GM12801 (cell line): ENCODE results near the gene FLAD1.

Source experiments
- CTCF ChIP-seq: IDR thresholded peaks from one replicate; pipeline ENCODE4 v1.5.1; 2011; ENCODE audit warnings: control low read depth; ENCODE audit not compliant: insufficient read length; ENCODE audit errors: extremely low read depth

The FLAD1 gene

DNA sequence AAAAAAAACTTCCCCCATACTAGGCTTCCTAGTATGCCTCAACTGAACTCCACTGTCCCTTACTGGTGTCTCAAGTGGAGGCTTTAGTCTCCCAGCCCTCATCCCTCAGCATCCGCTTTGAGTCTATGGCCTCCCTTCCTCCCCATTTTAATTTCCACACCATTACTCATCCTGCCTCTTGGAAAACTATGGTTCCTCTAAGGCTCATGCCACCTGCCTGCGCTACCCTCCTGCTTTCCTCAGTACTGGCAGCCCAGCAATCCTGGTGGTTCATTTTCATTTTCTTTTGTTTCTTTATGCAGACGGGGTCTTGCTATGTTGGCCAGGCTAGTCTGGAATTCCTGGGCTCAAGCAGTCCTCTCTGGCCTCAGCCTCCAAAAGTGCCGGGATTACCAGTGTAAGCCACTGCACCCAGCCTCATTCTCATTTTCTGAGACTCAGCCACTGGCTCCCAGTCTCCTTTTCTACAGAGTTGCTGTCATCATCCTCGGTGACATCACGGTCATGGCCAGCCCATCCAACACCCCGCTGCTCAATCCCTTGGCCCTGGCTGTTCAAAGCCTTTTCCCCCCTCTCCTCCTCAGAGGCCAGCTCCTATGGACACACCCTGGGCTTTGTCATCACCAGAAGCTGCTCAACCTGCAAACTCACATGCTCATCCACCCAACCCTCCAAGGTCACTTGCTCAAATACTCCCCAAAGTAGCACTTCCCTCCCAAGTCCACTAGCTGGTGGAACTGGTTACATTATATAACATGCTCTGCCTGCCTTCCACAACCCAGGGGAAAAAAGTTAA, 44.3 kb upstream of the FLAD1 start:
- TF ChIP-seq CTCF: no peak

DNA sequence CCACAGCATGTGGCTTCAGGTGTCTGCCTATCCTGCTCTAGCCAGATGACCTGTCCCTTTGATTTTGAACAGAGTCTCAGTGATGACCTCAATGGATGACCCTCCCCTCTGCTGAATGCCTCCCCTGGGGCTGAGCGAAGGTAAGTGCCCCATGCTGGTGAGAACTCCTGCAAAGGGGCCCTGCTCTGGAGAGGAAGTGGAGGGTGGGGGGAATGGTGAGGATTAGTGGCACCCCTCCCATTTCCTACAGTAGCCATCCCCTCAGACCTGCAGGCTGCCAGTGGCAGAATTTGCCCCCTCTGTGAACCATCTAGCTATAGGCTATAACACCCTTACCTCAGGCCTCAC, 43.0 kb upstream of the FLAD1 start:
- TF ChIP-seq CTCF: no peak

- TF ChIP-seq CTCF: no peak
These were observed 42.4 kb upstream of the FLAD1 start for GRCh38 chr1:154940651-154941194.

GRCh38 chr1:154941333-154942013, 41.7 kb upstream of the FLAD1 start:
- no peak for TF ChIP-seq CTCF

DNA sequence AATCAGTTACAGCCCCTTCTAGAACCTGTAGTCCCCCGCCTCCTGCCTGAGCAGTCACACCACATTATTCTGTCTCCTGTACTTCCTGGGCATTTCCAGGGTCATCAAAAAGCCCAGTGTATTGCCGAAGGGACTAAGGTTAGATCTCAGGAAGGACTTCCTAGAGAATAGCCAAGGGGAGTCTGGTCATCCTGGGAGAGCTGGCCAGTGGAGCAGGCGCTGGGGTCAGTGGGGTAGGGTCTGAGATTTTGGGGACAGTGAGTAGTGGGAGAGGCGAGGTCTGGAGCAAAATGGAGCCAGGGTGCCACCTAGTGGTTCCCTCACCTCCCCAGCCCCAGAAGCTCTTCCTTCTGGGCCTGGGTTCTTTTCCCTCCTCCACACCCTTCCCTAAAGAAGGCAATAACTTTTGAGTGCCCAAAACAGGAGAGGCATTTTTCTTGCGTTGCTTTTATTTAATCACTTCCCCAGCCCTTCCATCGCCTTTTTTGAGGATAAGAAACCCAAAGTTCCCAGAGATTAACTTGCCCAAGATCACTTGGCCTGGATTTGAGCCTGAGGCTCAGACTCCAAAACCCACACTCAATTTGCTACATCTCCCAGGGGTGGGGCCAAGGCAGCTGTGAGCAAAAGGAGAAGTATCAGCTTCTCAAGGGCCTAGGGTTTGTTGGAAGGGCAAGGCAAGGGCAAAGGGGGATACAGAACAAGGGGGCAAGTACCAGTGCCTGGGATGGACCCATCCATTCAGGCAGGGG, 39.3 kb upstream of the FLAD1 start:
- TF ChIP-seq CTCF: no peak

DNA sequence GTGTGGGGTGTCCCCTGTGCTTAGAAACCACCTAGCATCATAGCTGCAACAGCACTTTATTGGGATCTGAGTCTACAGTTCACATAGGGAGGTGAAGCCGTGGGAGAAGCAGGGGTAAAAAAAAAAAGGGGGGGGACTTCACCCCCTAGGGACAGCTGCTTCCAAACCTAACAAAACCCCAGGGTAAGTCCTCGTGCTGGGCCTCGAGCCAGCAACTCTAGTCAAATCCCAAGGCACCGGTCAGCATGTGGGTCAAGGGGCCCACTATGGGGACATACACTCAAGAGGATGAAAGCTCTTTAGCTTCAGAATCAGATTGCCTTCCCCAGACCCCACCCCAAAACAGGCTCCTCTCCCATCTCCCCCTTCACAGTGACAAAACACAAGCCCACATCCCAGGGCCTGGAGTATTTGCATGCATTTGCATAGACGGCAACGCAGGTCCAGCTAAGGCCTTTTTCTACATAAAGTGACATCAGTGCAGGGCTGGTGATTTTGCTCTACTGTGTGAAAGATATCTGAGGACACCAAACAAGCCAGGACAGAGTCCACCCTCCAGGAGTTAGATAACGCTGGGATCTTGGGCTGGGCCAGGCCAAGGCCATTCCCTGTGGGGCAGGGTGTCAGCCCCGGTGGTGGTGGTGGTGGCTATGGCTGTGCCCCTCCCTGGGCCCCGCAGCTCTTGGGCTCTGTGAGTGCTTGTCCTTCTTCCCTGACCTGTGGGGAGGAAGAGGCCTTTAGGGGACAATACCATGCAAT, 38.6 kb upstream of the FLAD1 start:
- TF ChIP-seq CTCF: no peak
